AG20443 (cell line): ENCODE data around the gene TPSAB1.

Experiments used
- DNase-seq: peaks from one replicate; pipeline ENCODE4 v3.0.0; 2012; ENCODE audit warnings: low spot score, mixed read lengths

TPSAB1 gene

GRCh38 chr16:1286513-1287094, 46.1 kb downstream of the TPSAB1 start:
- no peak for DNase-seq

- DNase-seq, result peak; percentile 76
Measured at GRCh38 chr16:1287982-1288670, 47.6 kb downstream of the TPSAB1 start.

- DNase-seq, result no peak
Measured at GRCh38 chr16:1288813-1289476, 48.4 kb downstream of the TPSAB1 start.

- DNase-seq, result no peak
Measured at GRCh38 chr16:1289477-1289866, 49.0 kb downstream of the TPSAB1 start.

GRCh38 chr16:1290063-1290501, 49.6 kb downstream of the TPSAB1 start:
- no peak for DNase-seq

GRCh38 chr16:1290860-1291575, 50.5 kb downstream of the TPSAB1 start:
- DNase-seq, result no peak

GRCh38 chr16:1291576-1291974, 51.1 kb downstream of the TPSAB1 start:
- DNase-seq, result no peak
